ENCODE measurements around the gene ATP5F1D.

ATP5F1D gene

DNA sequence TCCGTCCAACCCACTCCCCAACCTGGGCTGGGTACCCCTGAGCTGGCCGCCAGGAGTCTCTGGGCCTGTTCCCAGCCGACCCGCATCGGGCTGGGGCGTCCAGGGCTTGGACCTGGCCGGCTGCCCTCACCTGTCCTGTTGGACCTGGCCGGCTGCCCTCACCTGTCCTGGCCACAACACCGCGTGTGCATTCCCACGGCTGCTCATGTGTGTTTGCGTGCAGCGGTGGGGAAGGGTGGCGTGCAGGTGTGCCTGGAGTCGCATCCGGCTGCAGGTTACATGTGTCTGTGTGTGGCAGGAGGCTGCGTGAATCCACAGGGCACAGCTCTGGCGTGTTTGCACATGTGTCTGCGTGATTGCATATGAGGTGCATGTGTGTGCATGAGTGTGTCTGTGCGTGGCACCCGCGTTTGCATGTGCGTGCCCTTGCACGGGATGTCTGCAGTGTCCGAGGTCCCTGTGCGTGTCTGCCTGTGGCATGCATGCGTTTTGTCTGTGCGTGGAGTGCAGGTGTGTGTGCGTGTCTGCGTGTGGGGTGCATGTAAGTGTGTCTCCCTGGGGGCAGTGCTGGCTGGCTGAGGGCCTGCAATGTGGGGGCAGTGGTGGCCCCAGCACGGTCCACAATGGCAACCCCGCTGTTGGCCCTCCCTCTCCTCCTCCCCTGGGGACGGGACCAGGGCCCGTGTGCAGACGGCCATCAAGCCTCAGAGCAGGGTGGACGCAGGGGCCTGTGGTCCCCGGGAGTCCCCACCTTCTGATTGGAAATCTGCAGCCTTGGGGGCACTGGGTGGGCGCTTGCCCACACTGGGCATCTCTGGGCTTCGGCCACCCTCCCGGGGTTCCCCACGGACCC lies 47.5 kb downstream of the ATP5F1D start:
- Histone ChIP-seq H2AFZ (ENCODE audit: low read depth) (no peak overlapping the region), H3K4me2 (no peak overlapping the region), H3K36me3 (ENCODE audit: insufficient read depth) (no peaks in the 10 kb centered on the region), H4K20me1 (ENCODE audit: insufficient read depth) (no peaks in the 10 kb centered on the region), H3K4me1 (ENCODE audit: low read depth, poor library complexity, severe bottlenecking) (peaks cover 14% of the 10 kb centered on the region), H3K27ac (no peak overlapping the region), H3K9ac (no peak overlapping the region), H3K79me2 (ENCODE audit: insufficient read depth, low read depth) (no peaks in the 10 kb centered on the region), H3K27me3 (ENCODE audit: insufficient read depth, low read depth) (peaks cover 90% of the 10 kb centered on the region), H3K4me3 (IDR thresholded peaks at IDR 0.05; ENCODE audit: insufficient read depth, low read depth, low read length) (no peak overlapping the region)
- TF ChIP-seq, protein P1, sequence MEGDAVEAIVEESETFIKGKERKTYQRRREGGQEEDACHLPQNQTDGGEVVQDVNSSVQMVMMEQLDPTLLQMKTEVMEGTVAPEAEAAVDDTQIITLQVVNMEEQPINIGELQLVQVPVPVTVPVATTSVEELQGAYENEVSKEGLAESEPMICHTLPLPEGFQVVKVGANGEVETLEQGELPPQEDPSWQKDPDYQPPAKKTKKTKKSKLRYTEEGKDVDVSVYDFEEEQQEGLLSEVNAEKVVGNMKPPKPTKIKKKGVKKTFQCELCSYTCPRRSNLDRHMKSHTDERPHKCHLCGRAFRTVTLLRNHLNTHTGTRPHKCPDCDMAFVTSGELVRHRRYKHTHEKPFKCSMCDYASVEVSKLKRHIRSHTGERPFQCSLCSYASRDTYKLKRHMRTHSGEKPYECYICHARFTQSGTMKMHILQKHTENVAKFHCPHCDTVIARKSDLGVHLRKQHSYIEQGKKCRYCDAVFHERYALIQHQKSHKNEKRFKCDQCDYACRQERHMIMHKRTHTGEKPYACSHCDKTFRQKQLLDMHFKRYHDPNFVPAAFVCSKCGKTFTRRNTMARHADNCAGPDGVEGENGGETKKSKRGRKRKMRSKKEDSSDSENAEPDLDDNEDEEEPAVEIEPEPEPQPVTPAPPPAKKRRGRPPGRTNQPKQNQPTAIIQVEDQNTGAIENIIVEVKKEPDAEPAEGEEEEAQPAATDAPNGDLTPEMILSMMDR (conservative IDR thresholded peaks at IDR 0.05; ENCODE audit: low read depth, low read length), result no peak

DNA sequence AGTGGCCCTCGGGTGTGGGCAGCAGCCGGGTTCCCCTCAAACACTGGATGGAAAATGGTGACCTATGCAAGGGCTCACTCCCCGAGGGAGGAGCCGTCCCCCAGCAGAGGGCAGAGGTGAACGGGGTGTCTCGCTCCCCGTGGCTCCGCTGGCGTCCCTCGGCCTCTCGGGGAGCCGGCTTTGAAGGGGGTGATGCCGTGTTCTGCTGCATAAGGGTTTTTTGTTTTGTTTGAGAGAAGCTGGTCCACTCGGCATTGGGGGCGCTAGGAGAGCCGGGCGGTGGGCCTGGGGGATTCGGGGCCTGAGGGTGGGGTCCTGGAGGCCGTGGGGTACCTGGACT lies 48.1 kb downstream of the ATP5F1D start:
- H3K4me1 ChIP-seq (ENCODE audit: low read depth, poor library complexity, severe bottlenecking), result peaks cover 14% of the 10 kb centered on the region
- peaks cover 90% of the 10 kb centered on the region for H3K27me3 ChIP-seq (ENCODE audit: insufficient read depth, low read depth)
- H4K20me1 ChIP-seq (ENCODE audit: insufficient read depth), result no peaks in the 10 kb centered on the region

DNA sequence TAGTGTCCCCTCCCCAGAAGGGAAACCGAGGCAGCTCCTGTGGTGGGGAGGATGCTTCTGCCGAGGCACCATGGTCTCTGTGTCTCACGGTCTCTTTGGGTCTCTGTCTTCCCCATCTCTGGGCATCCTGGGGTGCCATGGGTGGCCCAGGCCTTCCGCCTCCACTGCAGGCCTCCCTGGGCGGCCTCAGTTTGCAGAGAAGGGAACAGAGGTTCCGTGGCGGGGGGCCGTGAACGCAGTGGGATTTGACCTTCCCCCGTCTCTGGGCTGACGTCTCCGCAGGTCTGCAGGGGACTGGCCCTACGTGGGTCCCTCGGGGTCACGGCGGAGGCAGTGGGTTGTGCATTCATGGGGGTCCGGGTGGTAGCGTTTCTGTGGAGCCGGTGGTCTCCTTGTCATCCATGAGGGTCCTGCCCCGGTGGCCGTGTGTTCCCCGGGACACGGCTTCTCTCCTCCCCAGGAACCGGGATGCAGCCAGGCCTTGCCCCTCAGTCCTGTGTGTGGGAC lies 48.7 kb downstream of the ATP5F1D start:
- no peaks in the 10 kb centered on the region for H4K20me1 ChIP-seq (ENCODE audit: insufficient read depth)
- H3K4me2 ChIP-seq, result no peak overlapping the region
- TF ChIP-seq, protein P1 (conservative IDR thresholded peaks at IDR 0.05; ENCODE audit: low read depth, low read length), result no peak
- peaks cover 14% of the 10 kb centered on the region for H3K4me1 ChIP-seq (ENCODE audit: low read depth, poor library complexity, severe bottlenecking)
- H3K36me3 ChIP-seq (ENCODE audit: insufficient read depth), result no peaks in the 10 kb centered on the region
- H3K27me3 ChIP-seq (ENCODE audit: insufficient read depth, low read depth), result peaks cover 90% of the 10 kb centered on the region
- no peak overlapping the region for H3K4me3 ChIP-seq (IDR thresholded peaks at IDR 0.05; ENCODE audit: insufficient read depth, low read depth, low read length)
- no peaks in the 10 kb centered on the region for H3K79me2 ChIP-seq (ENCODE audit: insufficient read depth, low read depth)
- no peak overlapping the region for H3K9ac ChIP-seq
- H2AFZ ChIP-seq (ENCODE audit: low read depth), result no peak overlapping the region
- H3K27ac ChIP-seq, result no peak overlapping the region

More for the DNA sequence above, 48.1 kb downstream of the ATP5F1D start:
- Histone ChIP-seq H3K4me3 (IDR thresholded peaks at IDR 0.05; ENCODE audit: insufficient read depth, low read depth, low read length) (no peak overlapping the region), H2AFZ (ENCODE audit: low read depth) (no peak overlapping the region), H3K36me3 (ENCODE audit: insufficient read depth) (no peaks in the 10 kb centered on the region), H3K79me2 (ENCODE audit: insufficient read depth, low read depth) (no peaks in the 10 kb centered on the region), H3K4me2 (no peak overlapping the region), H3K27ac (no peak overlapping the region), H3K9ac (no peak overlapping the region)
- TF ChIP-seq, protein P1 (conservative IDR thresholded peaks at IDR 0.05; ENCODE audit: low read depth, low read length), result no peak

DNA sequence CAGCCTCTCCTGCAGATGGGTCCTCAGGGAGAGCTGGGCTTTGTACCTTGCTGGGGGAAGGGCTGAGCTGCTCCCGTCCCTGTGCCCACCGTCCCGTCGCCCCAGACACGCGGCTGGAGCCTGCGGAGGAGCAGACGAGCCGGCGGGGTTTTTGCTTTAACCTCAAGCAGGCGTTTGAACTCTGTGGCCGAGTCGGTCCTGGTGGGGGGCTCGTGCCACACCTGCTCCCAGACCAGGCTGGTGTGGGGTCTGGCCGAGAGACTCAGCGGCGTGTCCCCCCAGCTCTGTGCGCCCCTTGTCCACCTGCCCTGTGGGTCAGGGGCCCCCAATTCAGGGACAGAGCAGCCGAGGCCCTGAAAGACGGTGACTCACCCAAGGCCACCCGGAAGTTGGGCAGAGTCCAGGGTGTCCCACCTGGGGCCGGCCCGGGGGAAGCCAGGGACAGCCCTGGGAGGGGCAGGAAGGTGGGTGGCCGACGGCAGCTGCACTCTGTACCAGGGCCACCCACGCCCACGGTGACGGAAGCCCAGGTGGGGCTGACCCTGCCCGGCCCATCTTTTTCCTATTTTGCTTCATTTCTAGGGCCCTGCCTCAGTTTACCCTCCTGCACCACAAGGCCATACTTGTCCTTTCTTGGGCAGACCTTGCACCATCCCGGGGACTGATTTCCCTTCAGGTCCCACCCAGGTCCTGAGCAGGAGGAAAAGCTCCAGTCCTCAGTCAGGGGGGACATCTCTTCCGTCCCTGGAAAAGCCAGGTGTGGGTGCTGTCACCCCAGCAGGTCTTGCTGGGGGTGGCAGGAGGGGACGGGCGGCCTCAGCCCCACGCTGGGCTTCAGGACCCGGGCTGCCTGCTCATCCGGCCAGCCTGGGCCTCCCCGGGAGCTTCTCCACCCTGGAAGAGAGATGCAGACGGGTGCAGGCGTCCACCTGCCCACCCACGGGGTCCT lies 49.4 kb downstream of the ATP5F1D start:
- Histone ChIP-seq H3K4me1 (ENCODE audit: low read depth, poor library complexity, severe bottlenecking) (peaks cover 14% of the 10 kb centered on the region), H3K79me2 (ENCODE audit: insufficient read depth, low read depth) (no peaks in the 10 kb centered on the region), H3K27me3 (ENCODE audit: insufficient read depth, low read depth) (peaks cover 89% of the 10 kb centered on the region), H3K4me3 (IDR thresholded peaks at IDR 0.05; ENCODE audit: insufficient read depth, low read depth, low read length) (no peak overlapping the region), H3K36me3 (ENCODE audit: insufficient read depth) (no peaks in the 10 kb centered on the region), H3K9ac (no peak overlapping the region), H2AFZ (ENCODE audit: low read depth) (no peak overlapping the region), H3K4me2 (no peak overlapping the region), H3K27ac (no peak overlapping the region), H4K20me1 (ENCODE audit: insufficient read depth) (no peaks in the 10 kb centered on the region)
- TF ChIP-seq, protein P1 (conservative IDR thresholded peaks at IDR 0.05; ENCODE audit: low read depth, low read length), result no peak
